Heart left ventricle (tissue), 13 donors: ENCODE results near the gene NDUFS3.

Experiments used
- POLR2A ChIP-seq, 2 donors: fragments of 450-650 bp; IDR thresholded peaks; one replicate each; pipeline ENCODE4 v1.6.1; 2017; ENCODE audit warnings: antibody characterized with exemption in 2 of 2, mild to moderate bottlenecking in 2 of 2, moderate library complexity in 2 of 2
- TF ChIP-seq, protein P1 (sequence below), 12 donors: fragments of 200-600 bp; sonication (generic) in 4 of 12; IDR thresholded peaks; one replicate each; pipeline versions ENCODE4 v1.5.0 to v1.8.0; 2018 to 2022; ENCODE audit warnings: antibody characterized with exemption in 12 of 12, mild to moderate bottlenecking in 5 of 12
- donor health status: ischemic (EF 13 %, LVEDD 7.1; RV severe dilation, severe dysfunction).
- donor health status: DM: no; HTN: yes; CAD: no.
- donor health status: DM: no; HTN: no; CAD: no.
- donor health status: ischemic (EF 25% LVEDD 6.9; RV normal size, moderate dysfunction).
- donor health status: ischemic (EF 25% LVEDD 5.7; RV mildly dilated, moderate dysfunction).
- donor health status: ischemic (EF 35%, LVEDD 5.7; RV mildly dilated, moderate dysfunction).
- donor health status: nonischemic (EF 11% LVEDD 7.7; RV severe dilation, severe dysfunction).
- donor health status: DM: yes; HTN: yes; CAD: no.
- donor health status: PGD.
- donor health status: ischemic (EF 29% LVEDD 5.4; RV normal size, mild dysfunction).
- donor health status: nonischemic (EF 23%, LVEDD 6.1; RV moderate dilation, normal function).

DNA sequence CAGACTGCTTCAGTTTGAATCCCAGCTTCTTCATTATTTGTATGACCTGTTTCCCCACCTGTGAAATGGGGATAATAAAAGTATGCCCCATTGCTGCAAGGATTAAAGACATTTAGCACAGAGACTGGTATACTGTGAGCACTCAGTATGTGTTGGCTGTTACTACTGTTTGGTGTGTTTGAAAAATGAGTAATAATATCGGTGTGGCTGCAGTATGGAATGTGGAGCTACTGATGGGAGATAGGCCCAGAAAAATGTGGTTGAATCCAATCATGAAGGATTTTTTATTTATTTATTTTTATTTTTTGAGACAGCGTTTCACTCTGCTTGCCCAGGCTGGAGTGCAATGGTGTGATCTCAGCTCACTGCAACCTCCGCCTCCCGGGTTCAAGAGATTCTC, 24.4 kb downstream of the NDUFS3 start:
- TF ChIP-seq, protein P1, sequence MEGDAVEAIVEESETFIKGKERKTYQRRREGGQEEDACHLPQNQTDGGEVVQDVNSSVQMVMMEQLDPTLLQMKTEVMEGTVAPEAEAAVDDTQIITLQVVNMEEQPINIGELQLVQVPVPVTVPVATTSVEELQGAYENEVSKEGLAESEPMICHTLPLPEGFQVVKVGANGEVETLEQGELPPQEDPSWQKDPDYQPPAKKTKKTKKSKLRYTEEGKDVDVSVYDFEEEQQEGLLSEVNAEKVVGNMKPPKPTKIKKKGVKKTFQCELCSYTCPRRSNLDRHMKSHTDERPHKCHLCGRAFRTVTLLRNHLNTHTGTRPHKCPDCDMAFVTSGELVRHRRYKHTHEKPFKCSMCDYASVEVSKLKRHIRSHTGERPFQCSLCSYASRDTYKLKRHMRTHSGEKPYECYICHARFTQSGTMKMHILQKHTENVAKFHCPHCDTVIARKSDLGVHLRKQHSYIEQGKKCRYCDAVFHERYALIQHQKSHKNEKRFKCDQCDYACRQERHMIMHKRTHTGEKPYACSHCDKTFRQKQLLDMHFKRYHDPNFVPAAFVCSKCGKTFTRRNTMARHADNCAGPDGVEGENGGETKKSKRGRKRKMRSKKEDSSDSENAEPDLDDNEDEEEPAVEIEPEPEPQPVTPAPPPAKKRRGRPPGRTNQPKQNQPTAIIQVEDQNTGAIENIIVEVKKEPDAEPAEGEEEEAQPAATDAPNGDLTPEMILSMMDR (IDR thresholded peaks at IDR 0.05): no peak
- no peak for TF ChIP-seq POLR2A (IDR thresholded peaks at IDR 0.05)
